ENCODE results near the gene TCHH. TPM values are rescaled to one million over a fixed set of nuclear protein-coding genes. Genes with fewer than 3 reads are reported as not detected.

TCHH gene
- total RNA-seq (under 0.01 TPM), polyA plus RNA-seq (ENCODE audit: insufficient read depth in 1 of 8, insufficient read length in 8 of 8, low replicate concordance in 1 of 8) (under 1 TPM in 5 of 8 donors, not detected in 3; 0.03 to 0.05 (median 0.04) TPM)
- long read RNA-seq, donor 1 = 0 reads
- long read RNA-seq, donor 2 = 0 reads
- long read RNA-seq, donor 3 = 0 reads
- long read RNA-seq, donor 4 = 0 reads
- long read RNA-seq, donor 5 = 0 reads
- long read RNA-seq, donor 6 = 0 reads
- long read RNA-seq, donor 7 = 0 reads
- long read RNA-seq, donor 8 = 0 reads
- long read RNA-seq, donor 9 = 0 reads
- long read RNA-seq, donor 10 = 0 reads
- long read RNA-seq, donor 11 = 0 reads

GRCh38 chr1:152115344-152115743 is at the start of gene TCHH:
TCHH (minus strand) TSS chr1:152115444; CDS start chr1:152114080, 1,364 bp downstream.
- peaks cover 28% of the 10 kb centered on the region for H3K27me3 ChIP-seq (ENCODE audit: control insufficient read depth, insufficient read depth, low read length)
- WGBS (ENCODE audit: insufficient coverage) = no CpG with 5 or more reads among the region's 4 CpGs

GRCh38 chr1:152164517-152165136 is 49.4 kb upstream of the TCHH start:
- 52% methylated on average over 2 of the region's 2 CpGs for WGBS (ENCODE audit: insufficient coverage)
- Histone ChIP-seq H3K4me3 (ENCODE audit: low read length) (no peak overlapping the region), H3K27me3 (ENCODE audit: control insufficient read depth, insufficient read depth, low read length) (no peaks in the 10 kb centered on the region), H3K9me3 (replicated peaks; ENCODE audit: control insufficient read depth, low read depth, low read length) (no peaks in the 10 kb centered on the region), H3K36me3 (ENCODE audit: control insufficient read depth, insufficient read depth, low read length) (no peaks in the 10 kb centered on the region), H3K4me1 (ENCODE audit: control insufficient read depth, insufficient read depth, low read length) (no peaks in the 10 kb centered on the region), H3K27ac (ENCODE audit: low read length) (no peak overlapping the region)
- peak; percentile 16 for DNase-seq

More at GRCh38 chr1:152115344-152115743, at the start of gene TCHH:
- no peaks in the 10 kb centered on the region for H3K36me3 ChIP-seq (ENCODE audit: control insufficient read depth, insufficient read depth, low read length)
- H3K4me3 ChIP-seq (ENCODE audit: low read length) = no peak within 1 kb of the TSS
- no peak within 1 kb of the TSS for H3K27ac ChIP-seq (ENCODE audit: low read length)
- H3K9me3 ChIP-seq (replicated peaks; ENCODE audit: control insufficient read depth, low read depth, low read length) = no peaks in the 10 kb centered on the region
- H3K4me1 ChIP-seq (ENCODE audit: control insufficient read depth, insufficient read depth, low read length) = peaks cover 22% of the 10 kb centered on the region
- DNase-seq = no peak

- no CpG with 5 or more reads among the region's 1 CpG for WGBS (ENCODE audit: insufficient coverage)
- Histone ChIP-seq H3K4me3 (ENCODE audit: low read length) (no peak overlapping the region), H3K9me3 (replicated peaks; ENCODE audit: control insufficient read depth, low read depth, low read length) (no peaks in the 10 kb centered on the region), H3K36me3 (ENCODE audit: control insufficient read depth, insufficient read depth, low read length) (no peaks in the 10 kb centered on the region), H3K27me3 (ENCODE audit: control insufficient read depth, insufficient read depth, low read length) (no peaks in the 10 kb centered on the region), H3K4me1 (ENCODE audit: control insufficient read depth, insufficient read depth, low read length) (no peaks in the 10 kb centered on the region), H3K27ac (ENCODE audit: low read length) (no peak overlapping the region)
- DNase-seq = no peak
Measured at GRCh38 chr1:152162792-152163463, 47.7 kb upstream of the TCHH start.

GRCh38 chr1:152160576-152160975 is 45.3 kb upstream of the TCHH start:
- Histone ChIP-seq H3K9me3 (replicated peaks; ENCODE audit: control insufficient read depth, low read depth, low read length) (no peaks in the 10 kb centered on the region), H3K36me3 (ENCODE audit: control insufficient read depth, insufficient read depth, low read length) (no peaks in the 10 kb centered on the region), H3K4me1 (ENCODE audit: control insufficient read depth, insufficient read depth, low read length) (no peaks in the 10 kb centered on the region), H3K4me3 (ENCODE audit: low read length) (no peak overlapping the region), H3K27ac (ENCODE audit: low read length) (no peak overlapping the region), H3K27me3 (ENCODE audit: control insufficient read depth, insufficient read depth, low read length) (no peaks in the 10 kb centered on the region)
- WGBS (ENCODE audit: insufficient coverage) = 67% methylated on average over 3 of the region's 3 CpGs
- peak; percentile 60 for DNase-seq

GRCh38 chr1:152159144-152159543 is 43.9 kb upstream of the TCHH start, which contains the start of gene RPTN:
RPTN (minus strand) TSS chr1:152159228; CDS start chr1:152157889, 1,339 bp downstream.
- H3K27ac ChIP-seq (ENCODE audit: low read length) = no peak within 1 kb of the TSS
- H3K36me3 ChIP-seq (ENCODE audit: control insufficient read depth, insufficient read depth, low read length) = no peaks in the 10 kb centered on the region
- WGBS (ENCODE audit: insufficient coverage) = no CpG with 5 or more reads among the region's 1 CpG
- no peaks in the 10 kb centered on the region for H3K4me1 ChIP-seq (ENCODE audit: control insufficient read depth, insufficient read depth, low read length)
- H3K9me3 ChIP-seq (replicated peaks; ENCODE audit: control insufficient read depth, low read depth, low read length) = no peaks in the 10 kb centered on the region
- H3K4me3 ChIP-seq (ENCODE audit: low read length) = no peak within 1 kb of the TSS
- no peaks in the 10 kb centered on the region for H3K27me3 ChIP-seq (ENCODE audit: control insufficient read depth, insufficient read depth, low read length)
- no peak for DNase-seq

- Histone ChIP-seq H3K36me3 (ENCODE audit: control insufficient read depth, insufficient read depth, low read length) (no peaks in the 10 kb centered on the region), H3K27me3 (ENCODE audit: control insufficient read depth, insufficient read depth, low read length) (no peaks in the 10 kb centered on the region), H3K4me1 (ENCODE audit: control insufficient read depth, insufficient read depth, low read length) (no peaks in the 10 kb centered on the region), H3K27ac (ENCODE audit: low read length) (no peak overlapping the region), H3K4me3 (ENCODE audit: low read length) (no peak overlapping the region), H3K9me3 (replicated peaks; ENCODE audit: control insufficient read depth, low read depth, low read length) (no peaks in the 10 kb centered on the region)
- no peak for DNase-seq
- no CpG with 5 or more reads among the region's 3 CpGs for WGBS (ENCODE audit: insufficient coverage)
Measured at GRCh38 chr1:152153996-152154395, 38.8 kb upstream of the TCHH start.

- peaks cover 8% of the 10 kb centered on the region for H3K9me3 ChIP-seq (replicated peaks; ENCODE audit: control insufficient read depth, low read depth, low read length)
- DNase-seq = no peak
- no peak overlapping the region for H3K4me3 ChIP-seq (ENCODE audit: low read length)
- no peaks in the 10 kb centered on the region for H3K4me1 ChIP-seq (ENCODE audit: control insufficient read depth, insufficient read depth, low read length)
- no peaks in the 10 kb centered on the region for H3K27me3 ChIP-seq (ENCODE audit: control insufficient read depth, insufficient read depth, low read length)
- WGBS (ENCODE audit: insufficient coverage) = 60% methylated on average over 1 of the region's 2 CpGs
- no peak overlapping the region for H3K27ac ChIP-seq (ENCODE audit: low read length)
- H3K36me3 ChIP-seq (ENCODE audit: control insufficient read depth, insufficient read depth, low read length) = no peaks in the 10 kb centered on the region
Measured at GRCh38 chr1:152151646-152152045, 36.4 kb upstream of the TCHH start.

GRCh38 chr1:152148981-152149380 is 33.7 kb upstream of the TCHH start:
- DNase-seq = no peak
- peaks cover 8% of the 10 kb centered on the region for H3K9me3 ChIP-seq (replicated peaks; ENCODE audit: control insufficient read depth, low read depth, low read length)
- no peaks in the 10 kb centered on the region for H3K4me1 ChIP-seq (ENCODE audit: control insufficient read depth, insufficient read depth, low read length)
- H3K27me3 ChIP-seq (ENCODE audit: control insufficient read depth, insufficient read depth, low read length) = no peaks in the 10 kb centered on the region
- no peaks in the 10 kb centered on the region for H3K36me3 ChIP-seq (ENCODE audit: control insufficient read depth, insufficient read depth, low read length)
- no peak overlapping the region for H3K27ac ChIP-seq (ENCODE audit: low read length)
- H3K4me3 ChIP-seq (ENCODE audit: low read length) = no peak overlapping the region
- no CpG with 5 or more reads among the region's 1 CpG for WGBS (ENCODE audit: insufficient coverage)

GRCh38 chr1:152148051-152148450 is 32.8 kb upstream of the TCHH start:
- Histone ChIP-seq H3K27ac (ENCODE audit: low read length) (no peak overlapping the region), H3K4me3 (ENCODE audit: low read length) (no peak overlapping the region), H3K27me3 (ENCODE audit: control insufficient read depth, insufficient read depth, low read length) (no peaks in the 10 kb centered on the region), H3K9me3 (replicated peaks; ENCODE audit: control insufficient read depth, low read depth, low read length) (peaks cover 8% of the 10 kb centered on the region), H3K4me1 (ENCODE audit: control insufficient read depth, insufficient read depth, low read length) (no peaks in the 10 kb centered on the region), H3K36me3 (ENCODE audit: control insufficient read depth, insufficient read depth, low read length) (no peaks in the 10 kb centered on the region)
- no peak for DNase-seq
- 53% methylated on average over 2 of the region's 3 CpGs for WGBS (ENCODE audit: insufficient coverage)

- no peak for DNase-seq
- H3K27me3 ChIP-seq (ENCODE audit: control insufficient read depth, insufficient read depth, low read length) = no peaks in the 10 kb centered on the region
- H3K9me3 ChIP-seq (replicated peaks; ENCODE audit: control insufficient read depth, low read depth, low read length) = peaks cover 8% of the 10 kb centered on the region
- no peak overlapping the region for H3K4me3 ChIP-seq (ENCODE audit: low read length)
- WGBS (ENCODE audit: insufficient coverage) = 100% methylated on average over 1 of the region's 4 CpGs
- H3K27ac ChIP-seq (ENCODE audit: low read length) = no peak overlapping the region
- no peaks in the 10 kb centered on the region for H3K36me3 ChIP-seq (ENCODE audit: control insufficient read depth, insufficient read depth, low read length)
- H3K4me1 ChIP-seq (ENCODE audit: control insufficient read depth, insufficient read depth, low read length) = no peaks in the 10 kb centered on the region
Measured at GRCh38 chr1:152145769-152146168, 30.5 kb upstream of the TCHH start.

Data from muscle of leg (tissue), 16 donors.